MG63 (cell line): ENCODE results near the gene FASTKD1. TPM values are rescaled to one million over a fixed set of nuclear protein-coding genes. Genes with fewer than 3 reads are reported as not detected.

Source experiments
- DNase-seq: peaks from one replicate; pipeline ENCODE4 v3.0.0-alpha.2; 2020
- H3K27me3 ChIP-seq: fragments of 250-450 bp; sonication (Bioruptor Pico); 2 replicates; pipeline ENCODE4 v1.5.1; 2020; ENCODE audit warnings: mild to moderate bottlenecking, moderate library complexity
- H3K36me3 ChIP-seq: fragments of 250-450 bp; sonication (Bioruptor Pico); 2 replicates; pipeline ENCODE4 v1.5.1; 2020; ENCODE audit warnings: mild to moderate bottlenecking, moderate library complexity
- H3K4me3 ChIP-seq: fragments of 250-450 bp; sonication (Bioruptor Pico); 2 replicates; pipeline ENCODE4 v1.5.1; 2020; ENCODE audit warnings: mild to moderate bottlenecking, moderate library complexity
- H3K9me3 ChIP-seq: fragments of 250-450 bp; sonication (Bioruptor Pico); 2 replicates; pipeline ENCODE4 v1.5.1; 2020; ENCODE audit warnings: mild to moderate bottlenecking, moderate library complexity
- total RNA-seq: library from RNA; depleted of rRNA; stranded (reverse); fragments of >200 nt; shearing (Covaris generic); gene quantifications from 2 replicates; pipeline ENCODE4 v1.2.3, GENCODE V29; 2014; ENCODE audit warnings: low replicate concordance; rRNA removed

The FASTKD1 gene
- total RNA-seq, 1 experiment from 2014 or later, result 14.7 TPM

GRCh38 chr2:169486487-169486886, 87.2 kb downstream of the FASTKD1 start:
- H3K9me3 ChIP-seq, result no peaks in the 10 kb centered on the region
- H3K27me3 ChIP-seq, result no peaks in the 10 kb centered on the region
- no peak for DNase-seq
- no peak overlapping the region for H3K4me3 ChIP-seq
- H3K36me3 ChIP-seq, result peaks cover 4% of the 10 kb centered on the region; the same call in 1 of the 2 replicates

- DNase-seq, result no peak
- no peaks in the 10 kb centered on the region for H3K27me3 ChIP-seq
- no peak overlapping the region for H3K4me3 ChIP-seq
- H3K9me3 ChIP-seq, result no peaks in the 10 kb centered on the region
- peaks cover 4% of the 10 kb centered on the region; the same call in 1 of the 2 replicates for H3K36me3 ChIP-seq
These were observed 88.0 kb downstream of the FASTKD1 start for GRCh38 chr2:169485650-169486138.

- Histone ChIP-seq H3K27me3 (no peaks in the 10 kb centered on the region), H3K9me3 (no peaks in the 10 kb centered on the region), H3K36me3 (peaks cover 4% of the 10 kb centered on the region; the same call in 1 of the 2 replicates), H3K4me3 (peak overlapping the region; percentile 76)
- no peak for DNase-seq
These were observed 93.6 kb downstream of the FASTKD1 start for GRCh38 chr2:169480079-169480465.

Other genes starting within 250 kb of the FASTKD1 start
- gene LRP2, start 211.3 kb downstream of the FASTKD1 start, total RNA-seq, result not detected in 2 replicates
- gene BBS5, start 94.4 kb downstream of the FASTKD1 start, total RNA-seq, result 3.9 and 5.2 TPM in 2 replicates
- 1.3 TPM in 1 of 2 replicates, not detected in the other for gene KLHL41, start 64.2 kb downstream of the FASTKD1 start, total RNA-seq
- gene PPIG, start 10.5 kb upstream of the FASTKD1 start, total RNA-seq, result 18.2 and 23.4 TPM in 2 replicates
- not detected in 2 replicates for gene CFAP210, start 120.5 kb upstream of the FASTKD1 start, total RNA-seq
- gene PHOSPHO2, start 120.6 kb upstream of the FASTKD1 start, total RNA-seq, result 5.1 and 8.5 TPM in 2 replicates
- 9.2 and 9.5 TPM in 2 replicates for gene KLHL23, start 160.0 kb upstream of the FASTKD1 start, total RNA-seq
- gene SSB, start 225.0 kb upstream of the FASTKD1 start, total RNA-seq, result 101 and 193 TPM in 2 replicates